PFSK-1 (cell line): ENCODE measurements around the gene YPEL4.

Experiments
- POLR2AphosphoS5 ChIP-seq: IDR thresholded peaks from 2 replicates; pipeline ENCODE4 v1.6.1; 2012; ENCODE audit warnings: low read depth, mild to moderate bottlenecking, control low read depth, low read length, moderate library complexity
- TAF1 ChIP-seq: IDR thresholded peaks from 2 replicates; pipeline ENCODE4 v1.6.1; 2012; ENCODE audit warnings: low read length, control low read depth, borderline replicate concordance; ENCODE audit not compliant: insufficient read depth

DNA sequence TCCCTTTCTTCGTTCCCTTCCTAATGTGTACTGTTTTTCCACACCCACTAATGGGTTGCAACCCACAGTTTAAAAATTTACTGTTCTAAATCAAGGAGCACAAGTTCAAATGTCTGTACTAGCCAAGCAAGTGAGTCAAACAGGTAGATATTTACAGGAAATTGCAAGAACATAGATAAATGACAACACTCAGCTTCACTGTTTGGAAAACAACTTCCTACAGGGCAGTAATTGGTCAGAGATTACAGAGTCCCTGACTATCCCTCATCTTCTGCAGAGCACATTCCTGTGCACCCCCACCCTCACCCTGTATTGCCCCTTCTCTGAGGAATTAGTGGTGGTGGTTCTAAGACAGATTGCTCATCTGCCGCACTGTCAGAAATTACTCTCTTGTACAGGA, 50.3 kb downstream of the YPEL4 start:
- TF ChIP-seq POLR2AphosphoS5 (no peak), TAF1 (no peak)
